Nucleus accumbens (tissue), 56 donors: ENCODE measurements around the gene BEAN1.
A peak's percentile ranks its signal among the peaks of the same experiment; 100 is the strongest.
"Not testable (repeated sequence)": the region's sequence is repeated elsewhere in the genome, so short reads cannot be mapped to it uniquely, and the experiment has no call there.

ENCODE experiments used
- DNase-seq, 56 donors: peaks; one replicate each; lab custom pipeline; 2025; lab: John Stamatoyannopoulos, UW

BEAN1 gene

GRCh38 chr16:66497921-66498320 lies 70.8 kb downstream of the BEAN1 start:
- not testable (repeated sequence) for DNase-seq

DNA sequence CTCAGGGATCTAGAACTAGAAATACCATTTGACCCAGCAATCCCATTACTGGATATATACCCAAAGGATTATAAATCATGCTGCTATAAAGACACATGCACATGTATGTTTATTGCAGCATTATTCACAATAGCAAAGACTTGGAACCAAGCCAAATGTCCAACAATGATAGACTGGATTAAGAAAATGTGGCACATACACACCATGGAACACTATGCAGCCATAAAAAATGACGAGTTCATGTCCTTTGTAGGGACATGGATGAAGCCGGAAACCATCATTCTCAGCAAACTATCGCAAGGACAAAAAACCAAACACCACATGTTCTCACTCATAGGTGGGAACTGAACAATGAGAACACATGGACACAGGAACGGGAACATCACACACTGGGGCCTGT lies 74.5 kb downstream of the BEAN1 start:
- not testable (repeated sequence) for DNase-seq

GRCh38 chr16:66502020-66502913 lies 75.2 kb downstream of the BEAN1 start:
- no peak for DNase-seq

- DNase-seq = peak in 33 of 56 donors; percentile 9 to 62 (median 28)
Measured at GRCh38 chr16:66503030-66503429, 75.9 kb downstream of the BEAN1 start.

GRCh38 chr16:66503612-66504011 lies 76.5 kb downstream of the BEAN1 start:
- no peak for DNase-seq

- no peak for DNase-seq
Measured at GRCh38 chr16:66507731-66508239, 80.7 kb downstream of the BEAN1 start.

- no peak for DNase-seq
Measured at GRCh38 chr16:66508248-66508913, 81.3 kb downstream of the BEAN1 start.

DNA sequence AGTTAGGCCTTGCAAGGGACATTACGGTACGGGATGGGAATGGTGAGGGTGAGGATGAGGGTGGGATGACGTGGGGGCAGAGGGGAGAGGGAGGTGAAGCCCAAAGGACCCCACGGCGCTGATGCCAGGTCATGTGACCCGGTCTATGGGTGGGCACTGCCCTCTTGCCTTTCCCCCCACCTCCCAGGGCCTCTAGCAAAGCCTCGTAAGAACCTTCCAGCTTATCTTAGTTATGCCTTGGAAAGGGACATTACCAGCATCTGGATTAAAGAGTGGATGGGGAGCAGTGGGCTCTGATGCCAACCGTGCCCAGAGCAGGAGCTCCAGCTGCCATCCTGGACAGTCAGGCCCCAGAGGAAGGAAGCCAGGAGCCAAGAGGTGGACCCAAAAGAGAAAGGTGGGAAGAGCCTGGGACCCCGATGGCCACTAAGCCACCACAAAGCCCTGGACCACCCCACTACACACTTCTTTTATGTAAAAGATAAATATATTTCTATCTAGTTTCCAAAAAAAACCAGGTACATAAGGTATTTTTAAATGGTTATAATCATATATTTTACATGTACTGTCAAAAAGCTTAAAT lies 81.9 kb downstream of the BEAN1 start:
- DNase-seq = no peak

DNA sequence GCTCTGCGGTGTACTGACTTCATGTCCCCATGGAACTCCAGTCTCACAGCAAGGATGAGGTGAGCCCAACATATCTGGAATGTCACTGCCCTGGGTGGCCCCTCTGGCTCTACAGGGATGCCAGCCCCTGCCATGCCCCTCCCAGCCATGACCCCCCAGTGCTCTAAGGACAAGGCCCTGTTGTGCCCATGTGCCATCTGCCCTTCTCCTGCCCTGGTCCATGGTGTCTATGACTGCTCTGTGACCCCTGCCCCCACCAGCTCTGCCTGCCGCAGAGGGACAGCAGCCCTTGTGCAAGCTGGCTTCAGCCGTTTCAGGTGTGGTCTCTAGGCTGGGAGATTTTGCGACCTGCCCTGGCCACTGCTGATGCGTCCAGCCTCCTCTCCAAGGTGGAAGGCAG lies 82.5 kb downstream of the BEAN1 start:
- no peak for DNase-seq

- DNase-seq = no peak
Measured at GRCh38 chr16:66510298-66510697, 83.2 kb downstream of the BEAN1 start.

- DNase-seq = peak in 5 of 56 donors; percentile 25 to 29 (median 27)
Measured at GRCh38 chr16:66510711-66511601, 83.9 kb downstream of the BEAN1 start.

DNA sequence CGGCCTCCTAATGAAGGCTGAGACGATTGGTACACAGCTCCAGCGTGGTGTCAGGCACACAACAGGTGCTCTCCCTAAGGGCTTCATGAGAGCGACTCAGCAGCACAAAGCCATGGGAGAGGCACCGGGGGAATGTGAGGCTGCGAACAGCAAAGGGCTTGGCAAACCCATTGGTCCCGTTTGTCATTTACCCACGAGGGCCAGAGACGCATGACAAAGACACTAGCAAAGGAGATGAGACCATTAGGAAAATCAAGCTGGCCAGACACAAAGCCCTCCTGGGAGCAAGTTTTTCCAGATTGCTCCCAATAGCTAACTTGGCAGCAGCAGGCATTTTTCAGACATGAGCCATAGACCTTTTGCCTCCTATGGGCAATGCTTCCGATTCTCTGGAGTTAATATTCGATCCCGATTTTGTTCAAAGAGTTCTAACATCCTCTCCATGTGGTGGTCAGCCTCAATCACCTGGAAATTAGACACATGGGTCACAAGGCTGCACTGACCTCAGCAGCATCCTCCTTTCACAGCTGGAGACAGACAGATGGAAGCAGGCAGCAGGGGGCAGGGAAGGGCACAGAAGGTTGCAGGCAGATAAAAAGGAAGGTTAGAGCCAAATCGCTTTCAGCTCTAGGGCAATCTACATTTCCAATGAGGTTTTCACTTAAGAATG lies 84.6 kb downstream of the BEAN1 start:
- DNase-seq = no peak

DNA sequence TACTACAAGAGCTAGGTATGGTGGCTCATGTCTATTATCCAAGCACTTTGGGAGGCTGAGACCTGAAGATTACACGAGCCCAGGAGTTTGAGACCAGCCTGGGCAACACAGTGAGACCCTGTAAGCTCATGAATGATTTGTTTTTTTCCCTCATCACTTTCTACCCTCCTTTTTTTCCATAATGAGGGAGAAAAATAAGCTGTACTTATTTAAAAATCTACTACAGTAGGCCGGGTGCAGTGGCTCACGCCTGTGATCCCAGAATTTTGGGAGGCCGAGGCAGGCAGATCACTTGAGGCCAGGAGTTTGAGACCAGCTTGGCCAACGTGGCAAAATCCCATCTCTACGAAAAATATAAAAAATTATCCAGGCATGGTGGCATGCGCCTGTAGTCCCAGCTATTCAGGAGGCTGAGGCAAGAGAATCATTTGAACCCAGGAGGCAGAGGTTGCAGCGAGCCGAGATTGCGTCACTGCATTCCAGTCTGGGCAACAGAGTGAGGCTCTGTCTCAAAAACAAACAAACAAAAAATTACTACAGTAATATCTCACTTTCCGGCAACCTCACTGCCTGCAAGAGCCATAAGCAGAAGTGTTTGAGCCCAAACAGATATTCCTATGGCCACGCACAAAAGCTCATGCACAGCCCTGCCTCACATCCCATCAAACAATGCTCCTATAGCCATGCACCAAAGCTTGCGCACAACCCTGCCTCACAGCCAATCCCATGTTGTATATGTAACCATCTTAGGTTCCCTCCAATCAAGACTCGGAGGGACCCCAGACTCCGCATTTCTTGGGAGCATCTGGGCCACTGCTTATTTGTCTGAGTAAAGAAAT lies 85.4 kb downstream of the BEAN1 start:
- DNase-seq = no peak

- DNase-seq = no peak
Measured at GRCh38 chr16:66513111-66513723, 86.1 kb downstream of the BEAN1 start.

DNA sequence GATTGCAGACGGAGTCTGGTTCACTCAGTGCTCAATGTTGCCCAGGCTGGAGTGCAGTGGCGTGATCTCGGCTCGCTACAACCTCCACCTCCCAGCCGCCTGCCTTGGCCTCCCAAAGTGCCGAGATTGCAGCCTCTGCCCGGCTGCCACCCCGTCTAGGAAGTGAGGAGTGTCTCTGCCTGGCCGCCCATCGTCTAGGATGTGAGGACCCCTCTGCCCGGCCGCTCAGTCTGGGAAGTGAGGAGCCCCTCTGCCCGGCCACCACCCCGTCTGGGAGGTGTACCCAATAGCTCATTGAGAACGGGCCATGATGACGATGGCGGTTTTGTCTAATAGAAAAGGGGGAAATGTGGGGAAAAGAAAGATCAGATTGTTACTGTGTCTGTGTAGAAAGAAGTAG lies 87.3 kb downstream of the BEAN1 start:
- DNase-seq = not testable (repeated sequence)

DNA sequence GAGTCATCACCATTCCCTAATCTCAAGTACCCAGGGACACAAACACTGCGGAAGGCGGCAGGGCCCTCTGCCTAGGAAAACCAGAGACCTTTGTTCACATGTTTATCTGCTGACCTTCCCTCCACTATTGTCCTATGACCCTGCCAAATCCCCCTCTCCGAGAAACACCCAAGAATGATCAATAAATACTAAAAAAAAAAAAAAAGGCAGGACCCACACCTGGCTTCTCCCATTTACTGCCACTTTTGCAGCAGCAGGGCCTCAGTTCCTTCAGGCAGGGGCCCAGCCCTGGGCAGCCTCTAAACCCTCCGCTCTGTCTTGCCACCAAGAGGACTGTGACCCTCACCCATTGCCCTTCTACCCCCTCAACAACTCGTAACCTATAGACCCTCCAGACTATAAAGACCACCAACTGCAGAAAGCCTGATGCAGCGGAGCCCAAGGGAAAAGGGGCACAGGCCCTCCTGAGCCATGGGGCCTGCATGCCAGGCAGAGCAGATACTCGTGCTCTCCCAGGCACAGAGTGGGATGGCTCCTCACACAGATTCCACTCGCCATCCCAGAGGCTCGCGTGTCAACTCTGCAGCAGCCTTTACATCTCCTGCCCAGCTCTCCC lies 88.0 kb downstream of the BEAN1 start:
- not testable (repeated sequence) for DNase-seq

DNA sequence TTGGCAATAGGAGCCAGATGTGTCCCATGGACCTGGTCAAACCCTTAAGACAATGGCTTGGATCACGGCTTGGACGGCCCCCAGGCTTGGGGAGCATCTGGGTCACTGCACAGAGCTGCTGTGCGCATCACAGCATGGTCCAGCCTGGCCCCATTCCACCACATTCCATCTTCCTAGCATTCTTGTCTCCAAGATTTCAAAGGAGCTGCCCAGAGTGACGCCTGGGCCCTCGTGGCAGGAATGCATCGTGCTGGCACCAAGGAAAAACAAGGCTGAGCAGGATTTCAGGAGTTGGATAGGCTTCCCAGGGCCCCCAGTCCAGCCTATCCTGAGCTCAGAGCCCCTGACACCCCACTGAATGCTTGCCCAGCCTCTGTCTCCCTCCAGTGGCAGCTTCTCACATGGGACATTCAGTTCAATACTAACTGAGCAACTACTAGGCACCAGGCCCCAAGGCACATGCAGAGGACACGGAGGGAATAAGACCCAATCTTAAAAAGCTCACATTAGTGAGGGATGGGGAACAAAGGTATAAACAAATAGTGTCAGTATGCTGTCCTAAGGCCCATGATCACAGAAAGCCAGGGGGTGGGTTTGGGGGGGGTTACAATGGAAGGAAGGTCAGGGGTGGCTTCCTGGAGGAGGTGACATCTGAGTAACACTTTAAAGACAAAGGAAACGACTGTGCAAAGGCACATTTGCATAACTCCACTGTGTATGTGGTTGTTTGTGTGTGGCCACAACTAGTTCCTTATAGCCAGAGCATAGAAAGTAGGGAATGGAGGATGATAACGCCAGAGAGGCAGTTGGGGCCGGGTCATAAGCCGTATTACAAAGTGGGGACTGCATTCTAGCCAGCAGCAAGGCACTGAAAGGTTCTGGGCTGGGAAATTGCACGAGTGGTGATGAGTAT lies 88.8 kb downstream of the BEAN1 start:
- DNase-seq = peak in 2 of 56 donors; percentile 9 to 33
